Limb (tissue), 2 donors: ENCODE data around the gene ACAD9.

ENCODE experiments used
- DNase-seq, 2 donors: peaks; one replicate each; pipeline ENCODE4 v3.0.0-alpha.2; 2016; ENCODE audit errors: extremely low spot score in 2 of 2

ACAD9 gene

DNA sequence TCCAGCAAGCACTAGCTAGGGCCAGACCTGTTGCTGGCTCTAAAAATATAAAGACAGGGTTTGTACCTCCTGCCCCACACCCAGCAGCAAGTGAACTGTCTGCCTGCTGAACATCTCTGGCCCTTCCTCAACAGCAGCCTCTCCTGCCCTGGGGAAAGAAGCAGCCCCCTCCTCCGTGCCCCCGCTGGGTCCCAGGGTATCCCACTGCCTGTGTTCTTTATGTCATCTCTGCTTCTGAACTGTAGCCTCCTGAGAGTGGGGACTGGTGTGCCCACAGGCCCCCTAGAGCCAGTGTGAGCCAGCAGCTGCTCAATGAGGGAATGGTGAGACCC is 54.5 kb downstream of the ACAD9 start:
- DNase-seq: no peak

DNA sequence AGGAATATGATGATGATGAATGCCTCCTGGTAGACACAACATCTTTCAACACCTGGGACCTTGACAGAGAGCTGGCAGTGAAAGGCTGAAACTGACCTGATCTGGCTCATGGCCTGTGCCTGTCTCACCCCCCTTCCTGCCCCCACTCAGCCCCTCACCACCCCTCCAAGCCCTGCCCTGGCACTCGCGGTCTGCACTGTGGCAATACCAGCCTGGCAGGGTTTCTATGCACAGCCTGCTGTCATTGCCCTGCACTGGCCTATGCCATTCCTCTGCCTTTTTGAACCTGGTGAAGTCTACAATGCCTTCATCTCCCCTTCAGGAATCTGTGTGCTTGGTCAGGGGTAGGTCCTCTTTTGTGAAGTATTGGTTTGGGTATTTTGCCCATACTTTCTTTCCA is 56.5 kb downstream of the ACAD9 start:
- DNase-seq: no peak

DNA sequence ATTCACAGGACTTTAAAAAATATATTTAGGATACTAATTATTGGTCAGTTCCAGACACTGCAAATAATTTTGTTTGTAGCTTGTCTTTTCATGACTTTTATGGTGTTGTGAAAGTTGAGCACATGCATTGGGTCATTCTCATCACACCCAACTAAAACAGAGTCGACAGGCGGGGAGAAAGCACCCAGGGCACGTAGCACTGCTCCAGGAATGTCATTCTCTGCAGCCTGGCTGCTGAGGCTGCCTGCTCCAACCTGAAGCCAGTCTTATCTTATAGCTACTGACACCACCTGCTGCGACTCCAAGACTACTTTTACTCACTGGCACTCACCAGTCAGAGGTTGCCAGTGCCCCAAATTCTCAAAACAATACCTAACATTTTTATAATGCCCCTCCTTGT is 56.9 kb downstream of the ACAD9 start:
- no peak for DNase-seq

DNA sequence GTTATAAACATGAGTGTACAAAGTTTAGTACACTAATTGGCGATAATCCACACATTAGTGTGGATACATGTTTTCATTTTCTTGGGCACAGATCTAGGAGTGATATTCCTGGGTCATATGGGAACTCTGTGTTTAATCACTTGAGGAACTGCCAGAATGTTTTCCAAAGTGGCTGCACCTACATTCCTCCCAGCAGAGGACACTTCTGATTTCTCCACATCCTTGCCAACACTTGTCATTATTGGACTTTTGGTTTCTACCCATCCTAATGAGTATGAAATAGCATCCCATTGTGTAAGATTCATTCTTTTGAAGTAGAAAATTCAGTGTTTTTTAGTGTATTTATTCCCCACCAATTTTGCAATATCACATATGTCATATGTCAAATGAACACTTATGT is 60.8 kb downstream of the ACAD9 start:
- no peak for DNase-seq

DNA sequence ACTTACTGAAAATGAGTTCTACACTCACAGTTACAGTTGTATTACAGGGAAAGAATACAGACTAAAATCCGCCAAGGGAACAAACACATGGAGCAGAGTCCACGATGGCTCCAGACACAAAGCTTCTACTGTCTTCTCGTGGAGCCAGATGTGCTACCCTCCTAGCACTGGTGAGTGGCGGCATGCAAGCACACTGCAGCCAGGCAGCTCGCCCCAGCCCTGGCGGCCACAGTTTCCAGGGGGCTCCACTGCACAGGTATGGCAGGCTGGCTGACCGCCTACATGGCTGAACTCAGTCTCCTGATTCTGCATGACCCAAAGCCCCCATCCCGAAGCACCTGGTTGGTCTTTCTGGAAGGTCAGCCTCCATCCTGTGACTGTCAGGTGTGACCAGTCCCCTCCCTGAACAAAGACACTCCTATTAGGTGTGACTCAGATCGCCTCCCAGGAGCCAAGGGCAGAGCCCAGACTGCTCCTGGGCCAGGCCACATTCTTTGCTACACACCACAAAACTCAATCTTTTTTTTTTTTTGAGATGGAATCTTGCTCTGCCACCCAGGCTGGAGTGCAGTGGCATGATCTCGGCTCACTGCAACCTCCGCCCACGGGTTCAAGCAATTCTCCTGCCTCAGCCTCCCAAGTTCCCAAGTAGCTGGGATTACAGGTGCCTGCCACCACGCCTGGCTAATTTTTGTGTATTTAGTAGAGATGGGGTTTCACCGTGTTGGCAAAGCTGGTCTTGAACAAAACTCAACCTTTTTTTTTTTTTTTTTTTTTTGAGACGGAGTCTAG is 62.9 kb downstream of the ACAD9 start:
- no peak for DNase-seq

DNA sequence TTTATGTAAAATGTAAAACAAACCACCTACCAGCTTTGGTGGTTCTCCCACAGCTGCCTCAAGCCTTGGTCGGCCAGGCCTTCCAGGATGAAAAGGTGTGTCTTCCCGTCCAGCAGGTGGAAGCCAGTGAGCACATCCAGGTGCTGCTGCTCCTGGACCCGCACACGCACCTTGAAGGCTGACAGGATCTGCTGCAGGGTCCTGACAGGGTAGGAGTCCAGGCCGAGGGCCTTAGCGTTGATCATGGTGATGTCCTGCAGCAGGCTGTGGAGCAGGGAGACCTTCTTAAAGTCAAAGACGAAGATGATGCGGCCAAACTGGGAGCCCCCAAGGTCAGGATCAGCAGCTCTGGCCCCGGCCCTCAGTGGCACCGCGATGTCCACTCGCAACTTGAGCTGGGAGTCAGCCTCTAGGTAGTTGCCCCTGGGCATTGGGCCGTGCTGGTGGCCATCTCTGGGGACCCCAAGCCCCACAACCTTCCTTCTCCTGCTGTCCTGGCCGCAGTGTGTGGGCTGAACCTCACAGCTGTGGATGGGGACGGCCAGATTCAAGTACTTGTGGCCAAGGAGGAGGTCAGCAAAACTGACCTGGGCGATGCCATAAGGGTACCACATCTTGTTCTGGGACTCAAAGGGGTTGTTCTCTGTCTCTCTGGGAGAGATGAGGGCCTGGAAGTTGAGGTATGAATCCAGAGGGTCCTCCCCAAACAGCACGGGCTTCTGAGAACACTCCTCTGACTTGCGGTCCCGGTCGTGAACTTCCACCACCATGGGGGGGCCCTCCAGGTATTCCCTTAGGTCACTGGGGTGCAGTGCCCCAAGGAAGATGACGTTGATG is 65.8 kb downstream of the ACAD9 start:
- DNase-seq: no peak

DNA sequence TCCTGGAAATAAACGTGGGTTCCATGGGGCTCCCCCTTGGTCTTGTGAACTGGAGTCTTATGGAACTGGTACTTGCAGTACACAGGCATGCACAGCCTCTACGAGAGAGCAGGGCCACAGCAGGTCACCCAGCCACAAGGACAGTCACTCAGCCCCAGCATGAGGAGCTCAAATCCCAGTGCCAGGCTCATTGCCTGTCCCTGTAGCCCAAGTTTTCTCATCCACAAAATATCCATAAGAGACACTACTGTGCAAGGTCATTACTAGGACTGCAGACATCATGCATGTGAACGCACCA is 66.4 kb downstream of the ACAD9 start:
- DNase-seq: no peak

DNA sequence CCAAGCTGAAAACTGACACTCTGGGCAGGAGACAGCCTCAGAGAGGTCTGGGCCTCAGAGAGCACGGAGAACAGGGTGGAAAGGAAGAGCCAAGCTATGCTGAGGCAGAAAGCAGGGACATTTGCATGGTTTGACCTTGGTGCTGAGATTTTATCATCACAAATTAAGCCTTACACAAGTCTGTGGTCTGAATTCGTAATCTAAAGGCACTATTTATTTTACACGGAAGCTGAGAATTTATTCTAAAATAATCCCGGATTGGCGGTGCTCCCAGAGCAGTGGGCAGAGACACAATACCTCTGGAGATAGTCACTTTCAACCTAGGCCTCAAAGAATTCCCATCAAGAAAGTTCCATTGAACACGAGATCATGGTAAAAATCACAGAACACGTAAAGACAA is 67.0 kb downstream of the ACAD9 start:
- DNase-seq: no peak

DNA sequence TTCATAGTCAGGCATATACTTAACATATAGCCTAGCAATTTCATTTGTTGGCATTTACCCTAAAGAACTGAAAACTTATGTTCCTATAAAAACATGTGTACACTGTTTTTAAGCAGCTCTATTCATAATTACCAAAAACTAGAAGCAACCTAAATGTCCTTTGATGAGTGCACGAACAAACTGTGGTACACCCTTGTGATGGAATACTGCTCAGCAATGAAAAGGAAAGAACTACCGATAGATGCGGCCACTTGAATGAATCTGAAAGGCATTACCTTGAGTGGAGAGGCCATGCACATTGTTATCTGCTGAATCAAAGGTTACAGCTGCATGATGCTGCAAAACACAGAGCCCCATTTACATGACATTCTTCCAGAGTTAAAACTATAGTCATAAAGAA is 69.7 kb downstream of the ACAD9 start:
- DNase-seq: no peak

DNA sequence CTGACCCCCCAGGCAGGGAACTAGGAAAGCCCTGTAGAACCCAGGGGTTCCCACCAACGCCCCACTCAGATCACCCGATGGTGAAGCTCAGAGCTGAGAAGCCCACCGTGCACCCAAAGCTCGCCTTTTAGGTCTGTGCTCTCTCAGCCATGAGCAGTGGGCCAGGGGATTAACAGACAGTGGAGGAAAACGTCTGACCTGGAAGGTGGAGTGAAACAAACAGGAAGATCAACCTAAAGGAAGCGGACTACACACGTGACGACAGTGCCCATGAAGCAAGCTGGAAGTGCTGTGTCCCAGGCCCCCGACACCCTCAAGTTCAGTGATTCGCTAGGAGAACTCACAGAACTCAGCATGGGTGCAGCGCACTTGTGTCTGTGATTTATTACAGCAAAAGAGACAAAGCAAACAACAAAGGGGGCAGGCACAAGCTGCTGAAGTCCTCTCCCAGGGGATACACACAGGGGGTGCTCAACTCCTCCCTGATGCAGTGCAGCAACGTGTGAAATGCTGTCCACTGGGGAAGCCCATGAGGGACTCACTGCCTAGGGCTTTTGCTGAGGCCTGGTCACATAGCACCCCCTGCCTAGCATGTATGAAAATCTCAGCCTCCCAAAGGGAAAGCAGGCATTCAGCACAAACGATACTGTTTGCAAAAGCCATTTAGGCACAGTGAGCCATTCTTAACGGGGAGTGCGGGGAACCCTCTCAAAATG is 71.0 kb downstream of the ACAD9 start:
- DNase-seq: no peak

DNA sequence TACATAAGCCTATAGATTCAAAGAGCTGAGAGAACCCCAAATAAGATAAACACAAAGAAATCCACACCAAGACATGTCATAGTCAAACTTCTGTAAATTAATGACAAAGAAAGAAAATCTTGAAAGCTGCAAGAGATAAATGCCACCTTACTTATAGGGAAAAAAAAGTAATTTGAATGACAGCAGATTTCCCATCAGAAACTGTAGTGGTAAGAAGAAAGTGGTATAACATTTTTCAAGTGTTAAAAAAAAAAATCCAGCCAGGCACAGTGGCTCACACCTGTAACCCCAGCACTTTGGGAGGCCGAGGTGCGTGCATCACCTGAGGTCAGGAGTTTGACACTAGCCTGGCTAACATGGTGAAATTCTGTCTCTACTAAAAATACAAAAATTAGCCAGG is 77.0 kb downstream of the ACAD9 start:
- no peak for DNase-seq
